Neutrophil (primary cell): ENCODE measurements around the gene ZNF446.
"Not testable (repeated sequence)": the region's sequence is repeated elsewhere in the genome, so short reads cannot be mapped to it uniquely, and the experiment has no call there.

Source experiments
- H3K27ac ChIP-seq: fragments of 200-600 bp; sonication (generic); 2 replicates; pipeline ENCODE4 v1.5.1; 2016; ENCODE audit warnings: mild to moderate bottlenecking, moderate library complexity
- H3K27me3 ChIP-seq: fragments of 200-600 bp; sonication (generic); 2 replicates; pipeline ENCODE4 v1.6.0; 2016; ENCODE audit warnings: mild to moderate bottlenecking
- H3K36me3 ChIP-seq: fragments of 200-600 bp; sonication (generic); 2 replicates; pipeline ENCODE4 v1.5.1; 2017
- H3K4me1 ChIP-seq, 2 experiments: fragments of 200-600 bp in 1 of 2; sonication (generic) in 1 of 2; 1 replicate in 1 of 2; 2 replicates in 1 of 2; pipeline versions ENCODE4 v1.5.1 to v1.6.1; 2013 to 2016; ENCODE audit warnings: low read depth in 1 of 2, low read length in 1 of 2, mild to moderate bottlenecking in 1 of 2, moderate library complexity in 1 of 2; ENCODE audit not compliant: control insufficient read depth in 1 of 2, insufficient read depth in 1 of 2
- H3K4me3 ChIP-seq, 2 experiments: fragments of 200-600 bp in 1 of 2; sonication (generic) in 1 of 2; 1 replicate in 1 of 2; 2 replicates in 1 of 2; pipeline ENCODE4 v1.5.1; 2013 to 2016; ENCODE audit warnings: low read depth in 1 of 2, low read length in 1 of 2, mild to moderate bottlenecking in 1 of 2, moderate library complexity in 1 of 2
- H3K9me3 ChIP-seq: fragments of 200-600 bp; sonication (generic); 2 replicates; pipeline ENCODE4 v1.5.1; 2016
- CTCF ChIP-seq: fragments of 200-600 bp; sonication (generic); IDR thresholded peaks from 2 replicates; pipeline ENCODE4 v1.5.1; 2016; ENCODE audit warnings: antibody characterized with exemption

The ZNF446 gene

GRCh38 chr19:58440556-58440955 lies 35.6 kb upstream of the ZNF446 start:
- Histone ChIP-seq H3K4me3 (peak overlapping the region; percentile 65 to 87), H3K27ac (peak overlapping the region; percentile 73), H3K4me1 (peaks cover 13 to 15% of the 10 kb centered on the region in 2 experiments), H3K36me3 (no peaks in the 10 kb centered on the region), H3K9me3 (peaks cover 29% of the 10 kb centered on the region), H3K27me3 (peaks cover 14% of the 10 kb centered on the region)
- no peak for TF ChIP-seq CTCF

- Histone ChIP-seq H3K4me1 (peaks cover 13 to 15% of the 10 kb centered on the region in 2 experiments), H3K27me3 (peaks cover 29% of the 10 kb centered on the region), H3K9me3 (peaks cover 21% of the 10 kb centered on the region)
- not testable (repeated sequence) for H3K36me3 ChIP-seq, H3K27ac ChIP-seq, H3K4me3 ChIP-seq
Observed at GRCh38 chr19:58442986-58443385, 33.2 kb upstream of the ZNF446 start.

- Histone ChIP-seq H3K4me1 (peaks cover 9 to 13% of the 10 kb centered on the region in 2 experiments), H3K27me3 (peaks cover 46% of the 10 kb centered on the region)
- not testable (repeated sequence) for H3K4me3 ChIP-seq, H3K27ac ChIP-seq, H3K36me3 ChIP-seq, H3K9me3 ChIP-seq
Observed at GRCh38 chr19:58448860-58449259, 27.3 kb upstream of the ZNF446 start.

- not testable (repeated sequence) for H3K4me3 ChIP-seq, H3K36me3 ChIP-seq
Observed at GRCh38 chr19:58449980-58450379, 26.2 kb upstream of the ZNF446 start.

GRCh38 chr19:58450856-58451357 lies 25.2 kb upstream of the ZNF446 start:
- no peak overlapping the region for H3K27ac ChIP-seq
- H3K27me3 ChIP-seq = peaks cover 31% of the 10 kb centered on the region
- no peaks in the 10 kb centered on the region for H3K36me3 ChIP-seq
- peaks cover 9 to 13% of the 10 kb centered on the region in 2 experiments for H3K4me1 ChIP-seq
- peak overlapping the region; percentile 66 to 88 for H3K4me3 ChIP-seq
- H3K9me3 ChIP-seq = no peaks in the 10 kb centered on the region
- no peak for TF ChIP-seq CTCF

More at GRCh38 chr19:58449980-58450379, 26.2 kb upstream of the ZNF446 start:
- H3K9me3 ChIP-seq, H3K27ac ChIP-seq: not testable (repeated sequence)
- peaks cover 40% of the 10 kb centered on the region for H3K27me3 ChIP-seq
- H3K4me1 ChIP-seq = peaks cover 9 to 13% of the 10 kb centered on the region in 2 experiments

- TF ChIP-seq CTCF = no peak
- Histone ChIP-seq H3K27me3 (peaks cover 28% of the 10 kb centered on the region), H3K9me3 (no peaks in the 10 kb centered on the region), H3K36me3 (peaks cover 6% of the 10 kb centered on the region), H3K4me1 (peaks cover 9 to 13% of the 10 kb centered on the region in 2 experiments), H3K27ac (peak within 1 kb of the TSS; percentile 40), H3K4me3 (peak within 1 kb of the TSS; percentile 66 to 88)
Observed at GRCh38 chr19:58451358-58452101, 24.6 kb upstream of the ZNF446 start, which contains the start of gene ZNF324B. ZNF324B (plus strand) TSS chr19:58451622; CDS start chr19:58453702, 2,080 bp downstream.

GRCh38 chr19:58453743-58454142 lies 22.4 kb upstream of the ZNF446 start:
- no peak for TF ChIP-seq CTCF
- Histone ChIP-seq H3K9me3 (no peaks in the 10 kb centered on the region), H3K4me3 (no peak overlapping the region), H3K27me3 (peaks cover 20% of the 10 kb centered on the region), H3K27ac (no peak overlapping the region), H3K4me1 (peaks cover 9 to 13% of the 10 kb centered on the region in 2 experiments), H3K36me3 (peaks cover 8% of the 10 kb centered on the region)
